GM08714 (cell line): ENCODE results near the gene RPTOR.

Source experiments
- H3K4me3 ChIP-seq: fragments of 200-500 bp; sonication (Bioruptor generic); 2 replicates; pipeline ENCODE4 v1.5.1; 2014; ENCODE audit warnings: mild to moderate bottlenecking, low read length, inconsistent platforms
- ZNF274 ChIP-seq: IDR thresholded peaks from 2 replicates; pipeline ENCODE4 v1.6.1; 2012; ENCODE audit warnings: mild to moderate bottlenecking, low read depth, low read length

Gene RPTOR

DNA sequence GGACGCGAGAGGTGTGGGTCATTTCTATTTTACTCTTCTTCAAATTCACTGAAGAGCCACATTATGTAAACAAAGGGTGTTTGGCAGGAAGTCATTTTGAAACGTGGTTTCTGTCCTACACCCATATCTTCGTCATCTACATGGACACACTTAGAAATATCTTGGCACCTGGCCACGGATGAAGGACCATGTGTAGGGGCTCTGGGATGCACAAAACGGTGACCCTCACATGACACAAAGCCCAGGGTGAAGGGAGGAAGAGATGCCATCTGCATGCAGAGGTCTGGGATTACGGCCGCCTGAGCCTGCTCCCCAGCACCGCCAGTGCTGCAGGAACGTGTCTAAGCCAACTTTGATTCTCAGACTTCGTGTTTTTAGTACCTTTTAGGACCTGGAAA is 316.8 kb downstream of the RPTOR start:
- TF ChIP-seq ZNF274: no peak
- no peak overlapping the region for H3K4me3 ChIP-seq

- no peak for TF ChIP-seq ZNF274
- H3K4me3 ChIP-seq: no peak overlapping the region
These were observed 317.3 kb downstream of the RPTOR start for GRCh38 chr17:80861892-80862291.

GRCh38 chr17:80862481-80862961 is 317.9 kb downstream of the RPTOR start:
- no peak for TF ChIP-seq ZNF274
- H3K4me3 ChIP-seq: no peak overlapping the region

DNA sequence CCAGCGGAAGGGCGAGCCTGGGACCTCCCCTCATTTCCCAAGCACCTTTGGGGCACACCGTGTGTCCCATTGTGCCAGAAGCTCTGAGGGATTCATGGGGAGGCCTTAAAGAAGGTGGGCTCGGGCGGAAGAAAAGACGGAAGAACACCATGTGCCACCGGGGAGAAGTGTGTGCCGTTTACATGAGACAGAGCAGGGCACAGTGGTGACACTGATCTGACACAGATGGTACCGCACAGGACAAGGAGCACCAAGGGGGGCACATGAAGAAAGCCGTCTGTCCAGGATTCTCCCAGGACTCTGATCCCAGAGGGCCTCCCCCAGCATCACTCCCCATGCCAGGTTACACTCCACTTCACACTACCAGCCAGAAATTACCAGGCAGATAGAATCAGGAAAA is 318.3 kb downstream of the RPTOR start:
- no peak for TF ChIP-seq ZNF274
- H3K4me3 ChIP-seq: no peak overlapping the region

DNA sequence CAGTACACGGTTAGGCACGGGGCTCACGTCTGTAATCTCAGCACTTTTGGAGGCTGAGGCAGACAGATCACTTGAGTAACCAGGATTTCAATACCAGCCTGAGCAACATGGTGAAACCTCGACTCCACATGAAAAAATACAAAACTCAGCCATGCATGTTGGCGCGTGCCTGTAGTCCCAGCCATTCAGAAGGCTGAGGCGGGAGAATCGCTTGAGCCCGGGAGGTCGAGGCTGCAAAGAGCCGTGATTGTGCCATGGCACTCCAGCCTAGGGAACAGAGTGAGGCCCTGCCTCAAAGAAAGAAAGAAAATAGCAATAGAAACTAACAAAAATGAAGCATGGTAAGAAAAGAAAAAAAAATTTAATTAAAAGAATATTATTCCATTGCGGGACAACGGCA is 319.0 kb downstream of the RPTOR start:
- H3K4me3 ChIP-seq: no peak overlapping the region
- TF ChIP-seq ZNF274: no peak

GRCh38 chr17:80864751-80865150 is 320.1 kb downstream of the RPTOR start:
- no peak overlapping the region for H3K4me3 ChIP-seq
- no peak for TF ChIP-seq ZNF274

- H3K4me3 ChIP-seq: no peak overlapping the region
- no peak for TF ChIP-seq ZNF274
These were observed 321.6 kb downstream of the RPTOR start for GRCh38 chr17:80866050-80866793.

- TF ChIP-seq ZNF274: no peak
- H3K4me3 ChIP-seq: no peak overlapping the region
These were observed 323.5 kb downstream of the RPTOR start for GRCh38 chr17:80868022-80868609.

GRCh38 chr17:80869481-80870145 is 325.0 kb downstream of the RPTOR start:
- TF ChIP-seq ZNF274: no peak
- H3K4me3 ChIP-seq: no peak overlapping the region

GRCh38 chr17:80870401-80870800 is 325.8 kb downstream of the RPTOR start:
- TF ChIP-seq ZNF274: no peak
- H3K4me3 ChIP-seq: no peak overlapping the region

DNA sequence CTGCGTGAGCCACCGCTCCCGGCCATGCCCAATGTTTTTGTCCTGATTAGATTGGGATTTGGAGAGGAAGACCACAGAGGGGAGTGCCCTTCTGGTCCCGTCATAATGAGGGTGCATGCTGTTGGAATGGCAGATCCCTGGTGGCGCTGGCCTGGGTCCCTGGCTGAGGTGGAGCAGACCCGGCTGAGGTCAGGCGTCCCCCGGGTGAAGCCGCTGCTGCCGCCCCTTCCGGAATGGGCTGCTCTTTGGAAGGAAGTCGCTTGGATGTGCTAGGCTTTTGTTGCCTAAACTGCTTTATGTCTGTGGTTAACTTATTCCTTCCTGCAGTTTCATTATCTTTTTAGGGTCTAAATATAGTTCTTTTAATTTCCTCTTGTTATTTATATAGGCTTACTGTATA is 326.7 kb downstream of the RPTOR start:
- H3K4me3 ChIP-seq: no peak overlapping the region
- TF ChIP-seq ZNF274: no peak

DNA sequence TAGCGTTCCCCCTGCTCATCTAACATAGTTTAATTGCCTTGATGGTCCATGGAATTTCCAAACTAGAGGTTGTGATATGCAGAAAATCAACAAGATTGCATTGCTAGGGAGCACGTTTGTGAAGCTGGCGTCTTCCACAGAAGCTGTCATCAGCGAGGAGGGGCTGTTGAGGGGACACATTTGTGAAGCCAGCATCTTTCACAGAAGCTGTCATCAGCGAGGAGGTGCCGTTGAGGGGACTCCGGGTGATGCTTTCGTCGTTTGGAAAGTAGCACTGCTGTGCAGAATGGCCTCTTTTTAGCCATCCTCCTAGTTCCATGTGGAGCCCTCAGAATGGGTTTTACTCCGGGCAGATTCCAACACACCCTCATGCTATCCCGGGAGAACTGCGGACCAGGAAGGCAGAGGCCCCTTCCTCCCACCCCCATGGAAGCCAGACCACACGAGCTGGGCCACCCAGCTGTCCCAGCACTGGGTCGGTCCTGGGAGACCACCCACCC is 327.4 kb downstream of the RPTOR start:
- no peak for TF ChIP-seq ZNF274
- H3K4me3 ChIP-seq: no peak overlapping the region

- H3K4me3 ChIP-seq: no peak overlapping the region
- no peak for TF ChIP-seq ZNF274
These were observed 328.1 kb downstream of the RPTOR start for GRCh38 chr17:80872501-80873306.
